A673 (cell line): ENCODE results near the gene AGAP1.

Experiments
- EZH2 ChIP-seq: fragments of 200-600 bp; sonication (generic); IDR thresholded peaks from 2 replicates; pipeline ENCODE4 v1.6.1; 2017; ENCODE audit warnings: borderline replicate concordance, low read depth, mild to moderate bottlenecking, mixed read lengths, antibody characterized with exemption, low read length; ENCODE audit not compliant: poor library complexity, severe bottlenecking
- TF ChIP-seq, protein P1 (sequence below): fragments of 300-800, 200-600 bp; sonication (generic); conservative IDR thresholded peaks from 2 replicates; pipeline ENCODE4 v1.5.1; 2017; ENCODE audit warnings: low read depth, mild to moderate bottlenecking, antibody characterized with exemption, low read length, moderate library complexity, mixed read lengths

DNA sequence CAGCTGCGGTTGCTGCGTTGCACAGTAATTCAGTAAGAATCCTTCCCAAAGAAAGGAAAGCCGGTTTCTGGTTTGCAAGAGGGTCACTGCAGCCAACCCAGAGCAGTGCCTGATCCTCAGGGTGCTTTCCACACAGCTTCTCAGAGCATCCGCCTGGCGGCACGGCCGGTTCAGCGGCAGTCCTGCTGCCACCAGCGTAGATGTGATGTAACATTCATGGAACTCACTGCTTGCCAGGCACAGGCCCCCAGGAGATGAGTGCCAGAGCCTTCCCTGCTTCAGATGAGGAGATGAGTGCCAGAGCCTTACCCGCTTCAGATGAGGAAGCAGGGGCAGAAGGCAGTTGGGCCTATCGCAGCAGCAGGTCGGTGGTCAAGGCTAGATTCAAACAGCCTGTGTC is 444.1 kb downstream of the AGAP1 start:
- TF ChIP-seq, protein P1, sequence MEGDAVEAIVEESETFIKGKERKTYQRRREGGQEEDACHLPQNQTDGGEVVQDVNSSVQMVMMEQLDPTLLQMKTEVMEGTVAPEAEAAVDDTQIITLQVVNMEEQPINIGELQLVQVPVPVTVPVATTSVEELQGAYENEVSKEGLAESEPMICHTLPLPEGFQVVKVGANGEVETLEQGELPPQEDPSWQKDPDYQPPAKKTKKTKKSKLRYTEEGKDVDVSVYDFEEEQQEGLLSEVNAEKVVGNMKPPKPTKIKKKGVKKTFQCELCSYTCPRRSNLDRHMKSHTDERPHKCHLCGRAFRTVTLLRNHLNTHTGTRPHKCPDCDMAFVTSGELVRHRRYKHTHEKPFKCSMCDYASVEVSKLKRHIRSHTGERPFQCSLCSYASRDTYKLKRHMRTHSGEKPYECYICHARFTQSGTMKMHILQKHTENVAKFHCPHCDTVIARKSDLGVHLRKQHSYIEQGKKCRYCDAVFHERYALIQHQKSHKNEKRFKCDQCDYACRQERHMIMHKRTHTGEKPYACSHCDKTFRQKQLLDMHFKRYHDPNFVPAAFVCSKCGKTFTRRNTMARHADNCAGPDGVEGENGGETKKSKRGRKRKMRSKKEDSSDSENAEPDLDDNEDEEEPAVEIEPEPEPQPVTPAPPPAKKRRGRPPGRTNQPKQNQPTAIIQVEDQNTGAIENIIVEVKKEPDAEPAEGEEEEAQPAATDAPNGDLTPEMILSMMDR, result no peak
- TF ChIP-seq EZH2, result no peak
